ENCODE measurements around the gene LMAN2. TPM values are rescaled to one million over a fixed set of nuclear protein-coding genes. Genes with fewer than 3 reads are reported as not detected.
"Not testable (repeated sequence)": the region's sequence is repeated elsewhere in the genome, so short reads cannot be mapped to it uniquely, and the experiment has no call there.

Gene LMAN2
- total RNA-seq, 2 donors from 2014 or later, result 75.5 to 89.8 TPM

DNA sequence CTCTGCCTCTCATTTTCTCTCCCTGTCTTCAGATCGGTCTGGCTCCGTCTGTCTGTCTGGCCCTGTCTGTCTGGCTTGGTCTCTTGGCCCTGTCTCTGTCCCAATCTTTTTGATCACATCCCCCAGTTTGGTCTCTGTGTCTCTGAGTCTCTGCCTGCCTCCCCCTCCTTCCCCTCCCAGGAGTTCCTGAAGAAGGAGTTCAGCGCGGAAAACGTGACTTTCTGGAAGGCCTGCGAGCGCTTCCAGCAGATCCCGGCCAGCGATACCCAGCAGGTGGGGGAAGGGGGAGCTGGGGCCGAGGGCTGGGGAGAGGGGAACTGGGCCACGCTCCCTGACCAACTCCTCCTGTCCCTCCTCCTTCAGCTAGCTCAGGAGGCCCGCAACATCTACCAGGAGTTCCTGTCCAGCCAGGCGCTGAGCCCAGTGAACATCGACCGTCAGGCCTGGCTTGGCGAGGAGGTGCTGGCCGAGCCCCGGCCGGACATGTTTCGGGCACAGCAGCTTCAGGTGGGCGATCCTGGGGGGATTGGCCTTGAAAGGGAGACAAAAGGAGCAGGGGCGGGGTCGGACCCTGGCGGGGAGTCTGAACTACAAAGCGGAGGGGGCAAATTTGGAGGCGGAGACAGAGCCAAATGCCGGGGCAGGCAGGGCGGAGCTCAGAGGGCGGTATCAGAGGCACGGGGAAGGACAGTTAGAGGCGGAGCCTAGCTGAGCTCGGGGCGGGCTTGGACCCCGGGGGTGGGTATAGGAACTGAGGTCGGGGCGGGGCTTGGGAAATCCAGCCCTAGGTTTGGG, 15.3 kb upstream of the LMAN2 start:
- no peak overlapping the region for H3K27ac Mint-ChIP-seq

DNA sequence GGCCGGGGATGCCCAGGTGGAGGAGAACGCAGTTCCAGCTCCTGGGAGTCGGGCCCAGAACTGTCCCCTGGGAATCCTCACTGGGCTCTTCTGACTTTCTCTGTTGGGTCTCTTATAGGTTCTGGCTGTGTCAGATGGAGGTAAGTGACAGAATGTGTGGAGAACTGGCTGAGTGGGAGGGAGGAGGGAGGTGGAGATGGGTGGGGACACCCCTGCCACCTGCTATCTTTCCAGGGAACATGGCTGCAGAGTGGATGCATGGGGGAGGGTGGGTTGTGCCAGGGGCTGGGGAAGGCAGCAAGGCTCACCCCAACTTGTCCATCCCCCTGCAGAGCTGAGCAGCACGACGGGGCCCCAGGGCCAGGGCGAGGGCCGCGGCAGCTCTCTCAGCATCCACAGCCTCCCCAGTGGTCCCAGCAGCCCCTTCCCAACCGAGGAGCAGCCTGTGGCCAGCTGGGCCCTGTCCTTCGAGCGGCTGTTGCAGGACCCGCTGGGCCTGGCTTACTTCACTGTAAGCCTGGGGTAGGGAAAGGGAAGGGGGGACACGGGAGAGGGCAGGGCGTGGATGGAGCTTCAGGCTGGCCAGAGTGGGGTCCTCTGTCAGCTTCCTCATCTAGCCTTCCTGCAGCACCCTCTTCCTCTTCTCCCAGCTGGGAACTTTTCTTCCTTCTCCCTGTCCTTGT, 14.5 kb upstream of the LMAN2 start:
- Mint-ChIP-seq H3K27ac (no peak overlapping the region), H3K4me1 (peaks cover 45% of the 10 kb centered on the region), H3K36me3 (ENCODE audit: low read depth) (peaks cover 9% of the 10 kb centered on the region), H3K4me3 (peak overlapping the region; percentile 55), H3K27me3 (no peaks in the 10 kb centered on the region)
- no peak for ATAC-seq
- DNase-seq, result no peak
- no peaks in the 10 kb centered on the region for H3K9me3 ChIP-seq (ENCODE audit: control insufficient read depth, low read length, poor library complexity, severe bottlenecking)

More for the DNA sequence above, 15.3 kb upstream of the LMAN2 start:
- ATAC-seq (no peak), DNase-seq (no peak)
- peaks cover 47% of the 10 kb centered on the region for H3K4me1 Mint-ChIP-seq
- H3K27me3 Mint-ChIP-seq, result no peaks in the 10 kb centered on the region
- no peaks in the 10 kb centered on the region for H3K9me3 ChIP-seq (ENCODE audit: control insufficient read depth, low read length, poor library complexity, severe bottlenecking)
- H3K36me3 Mint-ChIP-seq (ENCODE audit: low read depth), result peaks cover 9% of the 10 kb centered on the region
- H3K4me3 Mint-ChIP-seq, result peak overlapping the region; percentile 55

DNA sequence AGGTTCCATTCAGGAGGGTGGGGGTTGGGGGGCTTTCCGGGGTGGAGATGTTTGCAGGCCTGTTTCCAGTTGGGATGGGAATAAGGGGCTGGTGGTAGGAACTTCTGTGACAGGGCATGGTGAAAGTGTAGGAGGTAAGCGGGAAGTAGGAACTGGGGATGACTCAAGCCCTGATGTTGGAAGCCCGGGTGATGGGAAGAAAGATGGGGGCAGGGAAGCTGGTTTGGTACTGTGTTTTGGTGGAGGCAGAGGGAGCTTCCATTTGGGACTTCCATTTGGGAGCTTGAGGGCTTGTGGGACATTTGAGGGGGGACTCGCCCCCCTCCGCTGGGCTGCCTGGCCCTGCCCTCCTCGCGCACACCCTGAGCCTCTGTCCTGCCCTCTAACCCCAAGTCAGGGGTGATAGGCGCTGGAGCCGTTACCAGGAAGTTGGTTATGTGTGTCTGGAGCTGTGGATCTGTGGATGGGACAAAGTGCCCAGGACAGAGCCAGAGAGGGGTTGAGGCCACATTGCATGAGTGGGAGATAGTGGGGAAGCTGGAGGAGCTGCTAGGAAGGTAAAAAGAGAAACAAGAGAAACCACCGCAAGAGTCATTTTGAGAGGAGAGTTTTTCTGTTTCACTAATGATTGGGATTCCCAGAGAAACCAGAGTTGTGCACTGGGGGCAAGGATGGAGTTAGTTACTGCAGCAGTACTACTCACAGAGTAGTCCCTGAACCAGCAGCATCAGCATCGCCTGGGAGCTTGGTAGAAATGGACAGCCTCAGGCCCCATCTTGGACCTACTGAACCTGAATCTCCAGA, 12.9 kb upstream of the LMAN2 start:
- Mint-ChIP-seq H3K36me3 (ENCODE audit: low read depth) (peaks cover 9% of the 10 kb centered on the region), H3K27ac (peak overlapping the region; percentile 92), H3K4me1 (peaks cover 51% of the 10 kb centered on the region), H3K4me3 (peak overlapping the region; percentile 91), H3K27me3 (no peaks in the 10 kb centered on the region)
- H3K9me3 ChIP-seq (ENCODE audit: control insufficient read depth, low read length, poor library complexity, severe bottlenecking), result no peaks in the 10 kb centered on the region
- ATAC-seq (no peak), DNase-seq (no peak)

DNA sequence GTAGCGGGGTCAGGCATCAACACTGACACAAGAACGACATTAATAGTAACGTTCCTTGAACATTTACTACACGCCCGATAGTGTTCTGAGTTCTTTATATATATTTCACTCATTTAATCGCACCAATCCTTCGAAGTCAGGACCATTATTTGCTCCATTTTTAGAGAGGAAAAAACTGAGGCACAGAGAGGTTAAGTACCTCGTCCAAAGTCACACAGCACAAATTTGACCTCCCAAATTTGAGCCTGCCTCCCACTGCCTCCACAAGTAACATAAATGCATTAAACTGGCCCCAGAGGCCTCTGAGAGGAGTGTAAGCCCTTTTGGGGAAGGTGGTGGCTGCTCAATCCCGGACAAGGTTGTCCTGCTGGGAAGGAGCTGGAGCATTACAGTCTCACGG, 12.1 kb upstream of the LMAN2 start:
- H3K27me3 Mint-ChIP-seq, result no peaks in the 10 kb centered on the region
- DNase-seq (no peak), ATAC-seq (no peak)
- H3K9me3 ChIP-seq (ENCODE audit: control insufficient read depth, low read length, poor library complexity, severe bottlenecking), result no peaks in the 10 kb centered on the region
- peak overlapping the region; percentile 91 for H3K4me3 Mint-ChIP-seq
- peaks cover 8% of the 10 kb centered on the region for H3K36me3 Mint-ChIP-seq (ENCODE audit: low read depth)
- H3K4me1 Mint-ChIP-seq, result peaks cover 50% of the 10 kb centered on the region
- peak overlapping the region; percentile 92 for H3K27ac Mint-ChIP-seq

DNA sequence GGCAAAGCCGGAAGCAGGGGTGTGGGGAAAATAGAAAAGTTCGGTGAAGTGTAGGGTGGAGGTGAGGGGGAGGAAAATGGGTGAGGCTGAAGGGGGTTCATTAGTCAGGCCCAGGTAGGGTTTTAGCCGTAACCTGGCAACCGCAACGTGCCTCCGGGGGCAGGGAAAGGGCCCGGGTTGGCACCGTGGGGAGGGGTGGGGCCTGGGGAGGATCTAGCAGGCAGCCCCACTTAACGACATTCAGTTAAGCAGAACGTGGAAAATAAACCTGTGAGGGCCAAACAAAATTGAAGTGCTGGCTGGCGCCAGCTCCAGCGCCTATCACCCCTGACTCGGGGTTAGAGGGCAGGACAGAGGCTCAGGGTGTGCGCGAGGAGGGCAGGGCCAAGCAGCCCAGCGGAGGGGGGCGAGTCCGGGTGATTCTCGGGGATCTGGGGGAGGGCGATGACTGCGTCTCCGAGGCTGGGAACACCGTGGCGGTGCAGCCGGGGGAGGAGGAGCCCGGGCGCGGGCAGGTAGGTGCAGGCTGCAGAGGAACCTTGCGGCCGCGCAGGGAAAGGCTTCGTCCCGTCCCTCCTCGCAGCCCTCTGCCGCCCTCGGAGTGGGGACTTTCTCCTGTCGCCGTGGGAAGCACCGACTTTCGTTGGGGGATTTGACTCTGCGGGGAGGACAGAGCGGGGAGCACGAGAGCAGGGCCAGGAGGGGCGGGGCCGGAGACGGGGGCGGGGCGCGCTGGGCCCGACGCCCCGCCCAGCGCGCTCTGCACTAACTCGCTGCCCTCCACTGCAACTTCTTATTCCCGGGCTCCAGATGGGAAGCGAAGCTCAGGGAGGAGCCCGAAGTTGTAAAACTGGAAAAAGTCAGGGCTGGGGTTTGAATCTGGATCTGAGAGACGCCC, 11.4 kb upstream of the LMAN2 start:
- ATAC-seq, result peak; percentile 78
- DNase-seq, result peak; percentile 54 to 80 (median 77)
- H3K4me1 Mint-ChIP-seq, result peaks cover 46% of the 10 kb centered on the region
- no peaks in the 10 kb centered on the region for H3K27me3 Mint-ChIP-seq
- H3K4me3 Mint-ChIP-seq, result peak overlapping the region; percentile 91
- H3K36me3 Mint-ChIP-seq (ENCODE audit: low read depth), result peaks cover 4% of the 10 kb centered on the region
- H3K9me3 ChIP-seq (ENCODE audit: control insufficient read depth, low read length, poor library complexity, severe bottlenecking), result no peaks in the 10 kb centered on the region
- H3K27ac Mint-ChIP-seq, result peak overlapping the region; percentile 92

DNA sequence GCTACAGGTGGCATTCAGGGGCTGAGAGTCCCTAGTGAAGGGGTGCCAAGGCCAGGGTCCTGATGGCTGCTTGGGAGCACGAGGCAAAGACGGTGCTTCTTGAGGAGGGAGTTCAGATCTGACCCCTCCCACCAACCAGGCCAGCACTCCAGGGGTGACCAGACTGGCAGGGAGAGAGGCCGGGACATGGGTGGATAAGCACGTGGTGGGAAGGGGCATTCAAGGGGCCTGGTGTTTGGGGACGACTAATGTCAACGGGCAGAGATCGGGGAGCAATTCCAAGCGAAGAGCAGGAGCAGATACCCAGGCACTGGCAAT, 10.8 kb upstream of the LMAN2 start:
- H3K9me3 ChIP-seq (ENCODE audit: control insufficient read depth, low read length, poor library complexity, severe bottlenecking), result no peaks in the 10 kb centered on the region
- no peaks in the 10 kb centered on the region for H3K27me3 Mint-ChIP-seq
- peaks cover 52% of the 10 kb centered on the region for H3K4me1 Mint-ChIP-seq
- peaks cover 8% of the 10 kb centered on the region for H3K36me3 Mint-ChIP-seq (ENCODE audit: low read depth)
- ATAC-seq (no peak), DNase-seq (no peak)
- H3K27ac Mint-ChIP-seq, result peak overlapping the region; percentile 92
- H3K4me3 Mint-ChIP-seq, result peak overlapping the region; percentile 91

DNA sequence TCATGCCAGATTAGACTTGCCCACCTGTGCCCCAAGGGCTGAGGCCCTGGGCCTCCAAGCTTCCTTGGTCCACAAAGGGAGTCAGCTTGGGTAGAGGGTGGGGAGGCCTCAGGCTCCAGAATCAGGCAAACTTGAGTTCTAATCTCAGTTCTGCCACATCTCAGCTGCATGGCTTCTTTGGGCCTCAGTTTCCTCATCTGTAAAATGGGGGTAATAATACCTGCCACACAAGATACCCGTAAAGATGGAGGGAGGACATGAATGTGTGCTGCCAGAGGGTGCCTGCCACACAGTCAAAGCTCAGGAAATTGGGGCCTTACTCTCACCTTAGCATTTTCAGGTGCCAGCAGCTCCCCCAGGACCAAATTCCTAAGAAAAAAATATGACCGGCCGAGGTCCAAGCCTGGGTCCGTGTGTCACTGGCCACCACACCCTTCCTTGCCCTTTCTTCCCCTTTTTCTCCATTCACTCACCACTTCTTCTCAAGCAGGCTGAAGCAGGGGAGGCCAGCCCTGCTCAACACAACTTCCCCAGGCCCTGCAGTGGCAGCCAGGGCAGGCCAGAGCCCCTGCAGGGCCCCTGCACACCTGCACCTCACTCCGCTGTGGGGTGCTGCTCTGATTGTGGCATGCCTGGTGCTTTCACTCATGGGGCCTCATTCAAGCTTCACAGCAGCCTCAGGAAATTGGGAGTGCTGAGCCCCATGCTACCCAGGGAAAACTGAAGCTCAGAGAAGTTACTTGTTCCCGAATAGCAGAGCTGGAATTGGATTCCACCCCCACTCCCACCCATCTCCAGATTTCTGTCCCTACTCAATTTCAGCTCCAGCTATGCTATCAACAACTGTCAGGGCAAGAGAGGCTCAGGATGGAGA, 10.2 kb upstream of the LMAN2 start:
- H3K36me3 Mint-ChIP-seq (ENCODE audit: low read depth), result peaks cover 8% of the 10 kb centered on the region
- peak overlapping the region; percentile 91 for H3K4me3 Mint-ChIP-seq
- peak; percentile 16 for ATAC-seq
- H3K4me1 Mint-ChIP-seq, result peaks cover 58% of the 10 kb centered on the region
- H3K9me3 ChIP-seq (ENCODE audit: control insufficient read depth, low read length, poor library complexity, severe bottlenecking), result no peaks in the 10 kb centered on the region
- H3K27ac Mint-ChIP-seq, result peak overlapping the region; percentile 92
- no peak for DNase-seq
- H3K27me3 Mint-ChIP-seq, result no peaks in the 10 kb centered on the region

DNA sequence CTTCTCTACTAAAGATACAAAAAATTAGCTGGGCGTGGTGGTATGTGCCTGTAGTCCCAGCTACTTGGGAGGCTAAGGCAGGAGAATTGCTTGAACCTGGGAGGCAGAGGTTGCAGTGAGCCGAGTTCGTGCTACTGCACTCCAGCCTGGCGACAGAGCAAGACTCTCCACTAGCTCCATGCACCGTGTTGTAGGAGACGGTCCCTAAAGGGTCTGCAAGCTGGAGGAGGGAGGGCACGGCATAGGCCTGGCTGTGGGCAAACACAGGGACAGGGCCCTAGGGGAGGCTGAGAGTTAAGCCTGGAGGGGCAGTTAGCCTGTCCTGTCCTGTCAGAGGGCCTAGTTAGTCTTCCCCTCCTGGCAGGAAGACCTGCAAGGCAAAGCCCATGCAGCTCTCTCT, 9.3 kb upstream of the LMAN2 start:
- not testable (repeated sequence) for H3K27ac Mint-ChIP-seq; ATAC-seq; H3K9me3 ChIP-seq (ENCODE audit: control insufficient read depth, low read length, poor library complexity, severe bottlenecking); H3K36me3 Mint-ChIP-seq (ENCODE audit: low read depth); DNase-seq; H3K27me3 Mint-ChIP-seq
- Mint-ChIP-seq H3K4me3 (peak overlapping the region; percentile 96), H3K4me1 (peaks cover 56% of the 10 kb centered on the region)

DNA sequence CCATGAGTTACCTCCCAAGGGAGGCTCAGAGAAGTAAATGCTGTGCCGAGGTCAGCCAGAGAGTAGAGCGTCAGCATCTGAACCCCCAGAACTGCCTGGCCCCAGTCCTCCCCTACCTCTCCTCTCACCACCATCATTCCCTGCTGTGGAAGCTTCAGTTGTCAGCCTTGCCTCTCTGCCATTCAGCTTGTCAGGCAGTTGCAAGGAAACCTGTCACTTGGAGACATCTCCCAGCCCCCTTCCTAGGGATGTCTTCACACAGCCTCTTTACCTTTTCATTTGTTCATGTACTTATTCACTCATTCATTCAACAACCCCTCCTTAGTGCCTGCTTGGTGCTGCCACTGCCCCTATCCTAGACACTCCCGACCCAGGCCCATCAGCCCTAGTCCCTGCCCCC, 8.4 kb upstream of the LMAN2 start:
- H3K27me3 Mint-ChIP-seq, result no peaks in the 10 kb centered on the region
- ATAC-seq (no peak), DNase-seq (no peak)
- peaks cover 8% of the 10 kb centered on the region for H3K36me3 Mint-ChIP-seq (ENCODE audit: low read depth)
- no peaks in the 10 kb centered on the region for H3K9me3 ChIP-seq (ENCODE audit: control insufficient read depth, low read length, poor library complexity, severe bottlenecking)
- peak overlapping the region; percentile 95 for H3K27ac Mint-ChIP-seq
- peaks cover 58% of the 10 kb centered on the region for H3K4me1 Mint-ChIP-seq
- H3K4me3 Mint-ChIP-seq, result peak overlapping the region; percentile 96

DNA sequence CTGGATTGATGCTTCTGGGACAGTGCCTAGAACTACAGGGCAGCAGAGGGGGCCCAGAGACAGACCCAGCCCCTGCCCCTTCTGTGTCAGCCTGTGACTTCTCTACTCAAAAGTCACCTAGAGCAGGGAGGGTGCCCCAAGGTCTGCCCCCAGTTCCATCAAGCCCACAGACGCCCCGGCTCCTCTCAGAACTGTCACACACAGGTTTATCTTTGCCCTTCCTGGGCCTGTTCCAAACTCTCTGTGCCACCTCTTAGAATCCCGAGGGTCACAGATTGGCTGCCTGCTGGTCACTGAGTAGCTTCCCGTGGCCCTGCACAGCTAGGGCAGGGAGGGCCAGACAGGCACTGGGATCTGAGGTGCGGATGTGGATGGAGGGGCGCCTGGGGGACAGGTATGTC, 8.0 kb upstream of the LMAN2 start:
- no peak for DNase-seq
- peak overlapping the region; percentile 96 for H3K4me3 Mint-ChIP-seq
- H3K27me3 Mint-ChIP-seq, result no peaks in the 10 kb centered on the region
- peak overlapping the region; percentile 95 for H3K27ac Mint-ChIP-seq
- H3K36me3 Mint-ChIP-seq (ENCODE audit: low read depth), result peaks cover 8% of the 10 kb centered on the region
- H3K4me1 Mint-ChIP-seq, result peaks cover 59% of the 10 kb centered on the region
- no peaks in the 10 kb centered on the region for H3K9me3 ChIP-seq (ENCODE audit: control insufficient read depth, low read length, poor library complexity, severe bottlenecking)
- ATAC-seq, result no peak

DNA sequence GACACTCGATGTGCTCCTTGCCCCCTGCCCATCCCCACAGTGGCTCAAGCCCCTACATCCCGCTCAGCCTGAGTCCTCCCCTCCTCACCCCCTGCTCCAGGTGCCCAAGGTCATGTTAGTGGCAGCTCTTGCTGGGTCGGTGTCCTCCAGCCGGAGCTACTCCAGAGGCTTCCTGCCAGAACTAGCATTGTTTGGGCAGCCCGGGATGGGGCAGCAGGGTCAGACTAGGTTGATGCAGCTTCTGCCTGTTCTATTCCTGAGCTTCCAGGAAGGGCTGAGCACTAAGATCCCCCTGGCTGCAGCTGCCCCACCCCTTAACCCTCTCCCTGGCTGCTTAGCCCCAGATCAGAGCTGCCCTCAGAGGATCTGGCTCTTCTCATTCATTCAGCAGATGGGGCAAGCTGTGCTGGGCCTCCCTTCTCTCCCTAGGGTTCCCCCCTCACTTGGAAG, 6.9 kb upstream of the LMAN2 start:
- Mint-ChIP-seq H3K4me1 (peaks cover 54% of the 10 kb centered on the region), H3K36me3 (ENCODE audit: low read depth) (peaks cover 8% of the 10 kb centered on the region), H3K27ac (peak overlapping the region; percentile 95), H3K27me3 (no peaks in the 10 kb centered on the region), H3K4me3 (peak overlapping the region; percentile 96)
- no peaks in the 10 kb centered on the region for H3K9me3 ChIP-seq (ENCODE audit: control insufficient read depth, low read length, poor library complexity, severe bottlenecking)
- DNase-seq, result no peak
- ATAC-seq, result no peak

Measured in T-helper 17 cell (primary cell).